ENCODE data around the gene TMEM72.
"Not testable (repeated sequence)": the region's sequence is repeated elsewhere in the genome, so short reads cannot be mapped to it uniquely, and the experiment has no call there.

The TMEM72 gene

DNA sequence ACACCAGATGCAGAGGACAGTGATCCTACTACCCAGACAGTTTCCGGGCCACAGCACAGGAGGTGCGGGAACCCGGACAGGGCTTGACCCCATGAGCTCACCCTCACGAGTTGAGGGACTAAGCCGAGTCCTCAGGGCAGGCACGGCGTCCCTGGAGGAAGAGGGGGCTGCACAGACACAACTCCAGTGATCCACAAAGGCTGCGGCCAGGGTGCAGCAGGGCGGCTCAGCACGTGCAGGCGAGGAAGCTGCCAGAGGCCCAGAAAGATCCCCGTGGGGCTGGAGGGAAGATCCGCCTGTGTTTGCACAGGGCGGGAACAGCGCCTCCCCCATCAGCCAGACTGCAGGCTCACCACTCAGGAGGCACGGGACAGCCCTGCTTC is 45.9 kb upstream of the TMEM72 start:
- no peak for TF ChIP-seq CTCF (IDR thresholded peaks at IDR 0.05)
- H3K4me3 ChIP-seq: peak overlapping the region; percentile 77
- peak overlapping the region; percentile 52 to 81 for H3K27ac ChIP-seq
- DNase-seq (ENCODE audit: low spot score): no peak

GRCh38 chr10:44866367-44866766 is 44.8 kb upstream of the TMEM72 start:
- H3K4me3 ChIP-seq; DNase-seq (ENCODE audit: low spot score): not testable (repeated sequence)

DNA sequence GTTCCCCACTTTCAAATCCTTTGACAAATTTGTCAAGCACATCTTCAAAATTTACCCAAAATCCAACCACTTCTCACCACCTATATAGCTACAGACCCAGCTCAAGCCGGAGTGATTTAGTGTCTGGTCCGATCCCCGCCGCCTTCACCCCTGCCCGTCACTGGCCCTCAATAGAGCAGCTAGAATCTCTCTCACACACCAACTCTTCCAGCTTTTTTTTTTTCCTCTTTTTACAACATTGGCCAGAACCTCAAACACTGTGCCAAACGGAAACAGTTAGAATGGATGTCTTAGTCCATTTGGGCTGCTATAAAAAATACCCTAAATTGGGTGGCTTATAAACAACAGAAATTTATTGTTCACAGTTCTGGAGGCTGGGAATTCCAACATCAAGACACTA is 41.1 kb upstream of the TMEM72 start:
- no peak for TF ChIP-seq CTCF (IDR thresholded peaks at IDR 0.05)
- peak; percentile 24 for DNase-seq (ENCODE audit: low spot score)
- Histone ChIP-seq H3K4me3 (no peak overlapping the region), H3K27ac (no peak overlapping the region)

More at GRCh38 chr10:44866367-44866766, 44.8 kb upstream of the TMEM72 start:
- not testable (repeated sequence) for H3K27ac ChIP-seq

DNA sequence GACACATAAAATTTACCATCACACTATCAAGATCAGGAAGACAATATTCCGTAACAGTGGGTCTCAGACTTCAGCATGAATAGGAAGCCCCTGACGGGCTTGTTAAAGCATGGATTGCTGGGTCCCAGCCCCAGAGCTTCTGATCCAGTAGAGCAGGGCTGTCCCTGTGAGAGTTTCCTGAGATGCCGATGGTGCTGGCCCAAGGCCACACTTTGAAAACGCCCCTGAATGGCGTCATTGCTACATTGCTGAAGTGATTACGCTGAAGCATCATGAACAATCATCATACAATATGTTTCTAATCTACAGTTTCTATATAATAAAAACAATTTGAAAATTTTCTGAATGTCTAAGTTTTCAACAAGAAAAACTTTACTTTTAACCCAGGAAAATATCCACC is 38.0 kb upstream of the TMEM72 start:
- H3K4me3 ChIP-seq: no peak overlapping the region
- DNase-seq (ENCODE audit: low spot score): peak; percentile 70
- TF ChIP-seq CTCF (IDR thresholded peaks at IDR 0.05): no peak
- peak overlapping the region; percentile 43 to 70 for H3K27ac ChIP-seq

- peak; percentile 75 for DNase-seq (ENCODE audit: low spot score)
- peak overlapping the region; percentile 43 to 81 for H3K27ac ChIP-seq
- TF ChIP-seq CTCF (IDR thresholded peaks at IDR 0.05): no peak
- H3K4me3 ChIP-seq: no peak overlapping the region
These were observed 37.0 kb upstream of the TMEM72 start for GRCh38 chr10:44874166-44874565.

- no peak for TF ChIP-seq CTCF (IDR thresholded peaks at IDR 0.05)
- H3K4me3 ChIP-seq: peak overlapping the region; percentile 68
- peak; percentile 89 for DNase-seq (ENCODE audit: low spot score)
- peak overlapping the region; percentile 21 to 73 for H3K27ac ChIP-seq
These were observed 32.2 kb upstream of the TMEM72 start for GRCh38 chr10:44878706-44879530.

DNA sequence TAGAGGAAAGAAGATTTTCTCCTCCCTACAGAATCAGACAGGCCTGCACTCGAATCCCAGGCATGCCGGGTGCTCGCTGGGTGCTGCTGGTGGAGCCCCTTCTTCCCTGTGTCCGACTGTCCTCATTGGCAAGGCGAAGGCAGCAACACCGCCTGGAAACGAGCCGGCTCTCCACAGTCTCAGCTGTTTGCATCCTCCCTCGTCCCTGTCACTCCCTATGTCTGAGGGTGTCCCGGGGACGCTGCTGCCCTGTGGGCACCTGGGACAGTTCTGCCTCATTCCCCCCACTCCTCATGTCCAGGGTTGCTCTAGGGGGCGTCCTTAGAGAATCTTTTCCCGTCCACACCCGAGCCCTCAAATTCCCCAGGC is 31.6 kb upstream of the TMEM72 start:
- no peak for DNase-seq (ENCODE audit: low spot score)
- TF ChIP-seq CTCF (IDR thresholded peaks at IDR 0.05): no peak
- peak overlapping the region; percentile 68 for H3K4me3 ChIP-seq
- H3K27ac ChIP-seq: no peak overlapping the region

Data from coronary artery (tissue), 2 donors.